Measurements from ENCODE around the gene FMNL2. TPM values are rescaled to one million over a fixed set of nuclear protein-coding genes. Genes with fewer than 3 reads are reported as not detected.

FMNL2 gene
- total RNA-seq, 1 donor from 2014 or later: 34.3 TPM

DNA sequence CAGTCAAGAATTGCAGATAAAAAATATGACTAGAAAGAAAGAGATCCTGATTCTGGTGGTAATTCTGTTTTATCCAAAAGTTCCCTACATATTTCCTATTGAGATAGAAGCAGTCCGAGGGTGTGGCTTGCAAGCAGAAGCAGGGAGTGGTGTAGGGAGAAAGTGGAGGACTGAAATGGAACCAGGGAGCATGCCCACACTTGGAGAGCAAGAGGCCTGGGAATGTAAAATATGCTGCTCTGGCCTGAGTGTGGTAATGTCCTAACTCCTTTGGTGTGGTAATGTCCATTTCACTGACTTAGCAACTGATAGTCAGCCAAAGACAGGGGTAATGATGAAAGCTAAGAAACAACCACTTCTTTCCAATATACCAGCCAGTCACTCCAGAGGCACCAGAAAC is 30.1 kb upstream of the FMNL2 start:
- Histone ChIP-seq H3K79me2 (ENCODE audit: insufficient read depth, low read length) (no peaks in the 10 kb centered on the region), H4K20me1 (ENCODE audit: insufficient read depth, low read length) (no peaks in the 10 kb centered on the region), H3K4me1 (ENCODE audit: insufficient read depth, low read length) (no peaks in the 10 kb centered on the region), H3K27ac (ENCODE audit: low read depth, low read length) (no peak overlapping the region), H3K4me2 (ENCODE audit: low read length) (no peak overlapping the region), H3K36me3 (ENCODE audit: insufficient read depth, low read length) (no peaks in the 10 kb centered on the region), H3K4me3 (ENCODE audit: insufficient read depth, low read depth, low read length) (no peak overlapping the region), H3K9me3 (ENCODE audit: insufficient read depth, low read depth, low read length) (no peaks in the 10 kb centered on the region), H3K27me3 (ENCODE audit: insufficient read depth, low read length) (no peaks in the 10 kb centered on the region), H2AFZ (ENCODE audit: low read depth, low read length) (no peak overlapping the region), H3K9ac (ENCODE audit: low read length) (no peak overlapping the region)
- Mint-ChIP-seq H3K9me3 (ENCODE audit: unreplicated experiment) (no peaks in the 10 kb centered on the region), H3K4me1 (ENCODE audit: low read depth, unreplicated experiment) (peaks cover 5% of the 10 kb centered on the region), H3K27me3 (ENCODE audit: low read depth, unreplicated experiment) (peaks cover 2% of the 10 kb centered on the region), H3K27ac (ENCODE audit: unreplicated experiment) (no peak overlapping the region), H3K4me3 (ENCODE audit: unreplicated experiment) (no peak overlapping the region), H3K36me3 (ENCODE audit: low read depth, unreplicated experiment) (no peaks in the 10 kb centered on the region)
- no peak for FAIRE-seq
- peak; percentile 58 for DNase-seq (ENCODE audit: low read depth)
- TF ChIP-seq, protein P1, sequence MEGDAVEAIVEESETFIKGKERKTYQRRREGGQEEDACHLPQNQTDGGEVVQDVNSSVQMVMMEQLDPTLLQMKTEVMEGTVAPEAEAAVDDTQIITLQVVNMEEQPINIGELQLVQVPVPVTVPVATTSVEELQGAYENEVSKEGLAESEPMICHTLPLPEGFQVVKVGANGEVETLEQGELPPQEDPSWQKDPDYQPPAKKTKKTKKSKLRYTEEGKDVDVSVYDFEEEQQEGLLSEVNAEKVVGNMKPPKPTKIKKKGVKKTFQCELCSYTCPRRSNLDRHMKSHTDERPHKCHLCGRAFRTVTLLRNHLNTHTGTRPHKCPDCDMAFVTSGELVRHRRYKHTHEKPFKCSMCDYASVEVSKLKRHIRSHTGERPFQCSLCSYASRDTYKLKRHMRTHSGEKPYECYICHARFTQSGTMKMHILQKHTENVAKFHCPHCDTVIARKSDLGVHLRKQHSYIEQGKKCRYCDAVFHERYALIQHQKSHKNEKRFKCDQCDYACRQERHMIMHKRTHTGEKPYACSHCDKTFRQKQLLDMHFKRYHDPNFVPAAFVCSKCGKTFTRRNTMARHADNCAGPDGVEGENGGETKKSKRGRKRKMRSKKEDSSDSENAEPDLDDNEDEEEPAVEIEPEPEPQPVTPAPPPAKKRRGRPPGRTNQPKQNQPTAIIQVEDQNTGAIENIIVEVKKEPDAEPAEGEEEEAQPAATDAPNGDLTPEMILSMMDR (IDR thresholded peaks at IDR 0.05; ENCODE audit: insufficient read depth, low read depth, low read length): no peak
- no peak for TF ChIP-seq EZH2 (IDR thresholded peaks at IDR 0.05; ENCODE audit: insufficient read depth, low read length)

DNA sequence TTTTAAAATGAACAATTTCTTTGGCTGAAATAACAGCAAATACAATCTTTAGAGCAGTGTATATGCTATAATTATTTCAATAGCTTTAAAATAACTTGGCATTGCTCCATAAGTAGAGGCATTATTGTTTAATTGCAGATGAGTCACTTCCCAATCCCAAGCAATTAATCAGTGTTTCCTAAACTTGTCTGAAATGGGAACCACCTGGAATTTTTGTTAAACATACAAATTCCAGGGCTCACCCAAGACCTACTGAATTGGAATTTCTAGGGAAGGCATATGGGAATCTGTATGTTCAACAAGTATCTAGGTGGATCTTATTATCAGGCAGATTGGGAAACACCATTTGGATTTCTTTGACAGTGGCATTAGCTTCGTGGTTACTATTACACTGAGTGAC is 27.1 kb upstream of the FMNL2 start:
- no peaks in the 10 kb centered on the region for H3K4me1 ChIP-seq (ENCODE audit: insufficient read depth, low read length)
- H3K4me1 Mint-ChIP-seq (ENCODE audit: low read depth, unreplicated experiment): peaks cover 5% of the 10 kb centered on the region
- TF ChIP-seq EZH2 (IDR thresholded peaks at IDR 0.05; ENCODE audit: insufficient read depth, low read length): no peak
- TF ChIP-seq, protein P1 (IDR thresholded peaks at IDR 0.05; ENCODE audit: insufficient read depth, low read depth, low read length): no peak
- no peak for DNase-seq (ENCODE audit: low read depth)
- H3K27ac ChIP-seq (ENCODE audit: low read depth, low read length): no peak overlapping the region
- H3K4me2 ChIP-seq (ENCODE audit: low read length): no peak overlapping the region
- no peaks in the 10 kb centered on the region for H3K9me3 ChIP-seq (ENCODE audit: insufficient read depth, low read depth, low read length)
- H3K27me3 Mint-ChIP-seq (ENCODE audit: low read depth, unreplicated experiment): peaks cover 2% of the 10 kb centered on the region
- no peaks in the 10 kb centered on the region for H4K20me1 ChIP-seq (ENCODE audit: insufficient read depth, low read length)
- H3K4me3 Mint-ChIP-seq (ENCODE audit: unreplicated experiment): no peak overlapping the region
- no peak overlapping the region for H3K4me3 ChIP-seq (ENCODE audit: insufficient read depth, low read depth, low read length)
- H2AFZ ChIP-seq (ENCODE audit: low read depth, low read length): no peak overlapping the region
- no peak overlapping the region for H3K9ac ChIP-seq (ENCODE audit: low read length)
- no peaks in the 10 kb centered on the region for H3K9me3 Mint-ChIP-seq (ENCODE audit: unreplicated experiment)
- H3K36me3 ChIP-seq (ENCODE audit: insufficient read depth, low read length): no peaks in the 10 kb centered on the region
- no peaks in the 10 kb centered on the region for H3K36me3 Mint-ChIP-seq (ENCODE audit: low read depth, unreplicated experiment)
- FAIRE-seq: no peak
- no peaks in the 10 kb centered on the region for H3K79me2 ChIP-seq (ENCODE audit: insufficient read depth, low read length)
- no peak overlapping the region for H3K27ac Mint-ChIP-seq (ENCODE audit: unreplicated experiment)
- H3K27me3 ChIP-seq (ENCODE audit: insufficient read depth, low read length): no peaks in the 10 kb centered on the region

DNA sequence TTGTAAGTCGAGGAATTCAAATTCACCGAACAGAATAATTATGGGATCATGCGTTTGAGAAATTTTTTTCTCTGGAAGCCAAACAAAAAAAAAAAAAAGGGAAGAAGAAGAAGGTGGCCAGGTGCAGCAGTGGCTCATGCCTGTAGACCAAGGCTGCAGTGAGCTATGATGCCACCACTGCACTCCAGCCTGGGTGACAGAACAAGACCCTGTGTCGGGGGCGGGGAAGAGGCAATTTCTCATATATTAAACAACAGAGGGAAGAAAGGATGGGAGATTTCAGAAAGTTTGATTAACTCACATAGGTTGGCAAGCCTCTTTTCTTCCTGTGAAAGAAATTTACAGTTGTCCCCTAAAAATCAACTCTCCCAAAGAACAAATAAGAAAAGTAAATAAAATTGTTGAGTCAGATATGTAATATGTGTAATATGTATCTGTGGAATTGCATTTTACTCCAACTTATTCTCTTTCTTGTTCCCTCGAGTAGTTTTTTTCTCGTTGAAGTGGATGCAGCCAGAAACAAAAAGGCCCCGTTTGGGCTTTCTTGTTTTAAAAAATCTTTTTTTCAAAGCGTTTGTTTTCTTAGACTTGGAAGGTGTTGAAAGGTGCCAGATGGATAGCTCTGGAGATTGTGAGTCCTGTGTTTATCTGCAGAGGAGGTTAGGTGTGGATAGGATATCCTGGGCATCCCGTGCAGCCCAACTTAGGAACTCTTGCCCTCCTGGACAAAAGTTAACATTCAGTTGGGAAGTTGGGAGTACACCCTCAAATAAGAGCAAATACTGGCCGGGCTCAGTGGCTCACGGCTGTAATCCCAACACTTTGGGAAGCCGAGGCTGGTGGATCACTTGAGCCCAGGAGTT is 25.4 kb upstream of the FMNL2 start:
- Histone ChIP-seq H3K9ac (ENCODE audit: low read length) (no peak overlapping the region), H3K4me1 (ENCODE audit: insufficient read depth, low read length) (no peaks in the 10 kb centered on the region), H4K20me1 (ENCODE audit: insufficient read depth, low read length) (no peaks in the 10 kb centered on the region), H3K4me2 (ENCODE audit: low read length) (no peak overlapping the region), H3K36me3 (ENCODE audit: insufficient read depth, low read length) (no peaks in the 10 kb centered on the region), H3K4me3 (ENCODE audit: insufficient read depth, low read depth, low read length) (no peak overlapping the region), H3K27ac (ENCODE audit: low read depth, low read length) (no peak overlapping the region), H3K9me3 (ENCODE audit: insufficient read depth, low read depth, low read length) (no peaks in the 10 kb centered on the region), H3K79me2 (ENCODE audit: insufficient read depth, low read length) (no peaks in the 10 kb centered on the region), H3K27me3 (ENCODE audit: insufficient read depth, low read length) (no peaks in the 10 kb centered on the region), H2AFZ (ENCODE audit: low read depth, low read length) (no peak overlapping the region)
- FAIRE-seq (no peak), DNase-seq (ENCODE audit: low read depth) (no peak)
- Mint-ChIP-seq H3K4me3 (ENCODE audit: unreplicated experiment) (no peak overlapping the region), H3K27me3 (ENCODE audit: low read depth, unreplicated experiment) (peaks cover 2% of the 10 kb centered on the region), H3K36me3 (ENCODE audit: low read depth, unreplicated experiment) (no peaks in the 10 kb centered on the region), H3K27ac (ENCODE audit: unreplicated experiment) (no peak overlapping the region), H3K4me1 (ENCODE audit: low read depth, unreplicated experiment) (peaks cover 5% of the 10 kb centered on the region), H3K9me3 (ENCODE audit: unreplicated experiment) (no peaks in the 10 kb centered on the region)
- TF ChIP-seq EZH2 (IDR thresholded peaks at IDR 0.05; ENCODE audit: insufficient read depth, low read length): no peak
- TF ChIP-seq, protein P1 (IDR thresholded peaks at IDR 0.05; ENCODE audit: insufficient read depth, low read depth, low read length): no peak

Measured in astrocyte (in vitro differentiated cells and primary cell).